CD4-positive, alpha-beta memory T cell (primary cell): Measurements from ENCODE around the gene ZNF621. TPM values are rescaled to one million over a fixed set of nuclear protein-coding genes. Genes with fewer than 3 reads are reported as not detected.
A peak's percentile ranks its signal among the peaks of the same experiment; 100 is the strongest.

Experiments
- CTCF ChIA-PET: fragments of 350-600 bp; sonication (Branson Sonifier 250); formaldehyde crosslinking; loops from one replicate; lab custom pipeline; 2021; ENCODE audit warnings: inconsistent platforms; ENCODE audit not compliant: partially characterized antibody; lab: Charles Lee
- POLR2A ChIA-PET: fragments of 350-600 bp; sonication (Branson Sonifier 250); formaldehyde crosslinking; loops from one replicate; lab custom pipeline; 2021; ENCODE audit not compliant: partially characterized antibody; lab: Charles Lee
- DNase-seq, 5 donors: peaks; one replicate each; pipeline versions ENCODE4 v3.0.0 to v3.0.0-alpha.2; 2020 to 2022; ENCODE audit warnings: mixed read lengths in 1 of 5
- H3K27ac ChIP-seq: one replicate; pipeline ENCODE4 v1.7.0; 2013; ENCODE audit warnings: low read depth, low read length
- H3K27me3 ChIP-seq: 2 replicates; pipeline ENCODE4 v1.7.0; 2013; ENCODE audit warnings: mild to moderate bottlenecking, low read length, moderate library complexity; ENCODE audit not compliant: insufficient read depth
- H3K36me3 ChIP-seq: 2 replicates; pipeline ENCODE4 v1.7.0; 2013; ENCODE audit warnings: mild to moderate bottlenecking, low read length, moderate library complexity; ENCODE audit not compliant: insufficient read depth
- H3K4me1 ChIP-seq: 2 replicates; pipeline ENCODE4 v1.7.0; 2013; ENCODE audit warnings: mild to moderate bottlenecking, low read length, moderate library complexity; ENCODE audit not compliant: insufficient read depth
- H3K4me3 ChIP-seq, 2 donors: one replicate each; pipeline ENCODE4 v1.7.0; 2013; ENCODE audit warnings: low read length in 2 of 2, mild to moderate bottlenecking in 1 of 2
- H3K9me3 ChIP-seq, 2 donors: one replicate each; pipeline ENCODE4 v1.7.0; 2013; ENCODE audit warnings: low read length in 2 of 2, control low read depth in 1 of 2; ENCODE audit not compliant: control insufficient read depth in 1 of 2
- H3K27ac Mint-ChIP-seq, 7 donors: one replicate each; pipeline ENCODE4 v1.8.0; 2020 to 2021; ENCODE audit warnings: mixed read lengths in 7 of 7, mild to moderate bottlenecking in 6 of 7, inconsistent platforms in 3 of 7, moderate library complexity in 3 of 7
- H3K27me3 Mint-ChIP-seq, 2 donors: one replicate each; pipeline ENCODE4 v1.8.0; 2020 to 2021; ENCODE audit warnings: mixed read lengths in 2 of 2
- H3K36me3 Mint-ChIP-seq, 2 donors: one replicate each; pipeline ENCODE4 v1.8.0; 2020 to 2021; ENCODE audit warnings: mixed read lengths in 2 of 2, inconsistent platforms in 1 of 2, mild to moderate bottlenecking in 1 of 2
- H3K4me1 Mint-ChIP-seq, 4 donors: one replicate each; pipeline ENCODE4 v1.8.0; 2020 to 2021; ENCODE audit warnings: mixed read lengths in 4 of 4, mild to moderate bottlenecking in 1 of 4
- H3K4me3 Mint-ChIP-seq, 8 donors: one replicate each; pipeline ENCODE4 v1.8.0; 2020 to 2021; ENCODE audit warnings: mixed read lengths in 8 of 8, mild to moderate bottlenecking in 7 of 8, moderate library complexity in 6 of 8, inconsistent platforms in 3 of 8
- H3K9me3 Mint-ChIP-seq, 8 donors: one replicate each; pipeline ENCODE4 v1.8.0; 2020 to 2021; ENCODE audit warnings: mixed read lengths in 8 of 8, mild to moderate bottlenecking in 5 of 8, inconsistent platforms in 3 of 8, moderate library complexity in 1 of 8
- intact Hi-C: fragments of 100-400 bp; cut with micrococcal nuclease; formaldehyde crosslinking; loops from one replicate; pipeline ENCODE4 v1.15.1; 2023
- polyA plus RNA-seq, 2 donors: library from polyadenylated mRNA; unstranded; fragments of 300-500 nt; fragmentation: Illumina TruSeq; gene quantifications; one replicate each; pipeline ENCODE4 v1.2.3, GENCODE V29; 2021
- total RNA-seq, 2 experiments: library from RNA; stranded (reverse); gene quantifications; one replicate each; pipeline ENCODE4 v1.2.3, GENCODE V29; 2021

Gene ZNF621
- total and polyA plus RNA-seq, 4 experiments from 2014 or later, result 1.6 to 27.4 (median 13.8) TPM

DNA sequence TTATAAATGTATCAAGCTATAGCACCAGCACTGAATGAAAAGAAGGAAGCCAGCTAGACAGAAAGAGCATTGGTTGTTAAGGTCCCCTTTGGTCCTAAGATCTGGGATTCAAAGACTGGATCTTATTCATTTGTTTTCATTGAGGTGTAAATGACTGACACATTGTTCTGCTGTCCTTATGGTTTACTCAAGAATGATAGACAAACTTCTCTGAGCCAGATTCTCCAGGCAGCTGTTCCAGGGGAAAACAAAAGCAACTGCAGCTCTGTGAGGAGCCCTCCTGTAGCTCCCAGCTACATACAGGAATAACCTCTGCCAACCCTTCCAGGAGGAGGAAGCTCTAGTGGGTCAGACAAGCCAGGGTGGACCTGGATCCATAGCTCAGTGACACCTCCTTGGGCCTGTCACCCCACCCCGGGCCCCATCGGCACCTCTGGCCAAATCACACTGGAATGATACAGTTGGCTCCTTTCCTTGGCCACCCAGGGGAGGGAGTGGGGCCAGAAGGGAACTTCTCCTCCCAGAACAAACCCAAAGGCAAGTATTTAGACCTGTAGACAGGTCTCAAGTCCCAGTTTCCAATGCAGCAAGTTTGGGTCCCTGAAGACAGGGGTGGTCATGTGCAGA, 57.8 kb downstream of the ZNF621 start:
- H3K9me3 ChIP-seq, result no peaks in the 10 kb centered on the region
- intact Hi-C loops, result no loop called here
- POLR2A ChIA-PET, result no interaction called here
- H3K36me3 ChIP-seq, result no peaks in the 10 kb centered on the region
- no peak overlapping the region for H3K27ac ChIP-seq
- H3K9me3 Mint-ChIP-seq, result no peaks in the 10 kb centered on the region
- no peak overlapping the region for H3K4me3 Mint-ChIP-seq
- no peaks in the 10 kb centered on the region for H3K4me1 ChIP-seq
- peaks cover 0 to 1% (median 0%) of the 10 kb centered on the region in 4 donors for H3K4me1 Mint-ChIP-seq
- DNase-seq, result no peak
- no peak overlapping the region for H3K4me3 ChIP-seq
- H3K27me3 ChIP-seq, result no peaks in the 10 kb centered on the region
- peak overlapping the region in 1 of 7 donors; percentile 50 for H3K27ac Mint-ChIP-seq
- CTCF ChIA-PET, result interaction anchor here (0.9 to 9.1 kb wide), 13 partner anchors 8 to 1520 kb away, joined by 3 to 141 read pairs (median 3); no protein-coding TSS in a partner anchor
- no peaks in the 10 kb centered on the region for H3K36me3 Mint-ChIP-seq
- H3K27me3 Mint-ChIP-seq, result peaks cover 5 to 10% of the 10 kb centered on the region in 2 donors

DNA sequence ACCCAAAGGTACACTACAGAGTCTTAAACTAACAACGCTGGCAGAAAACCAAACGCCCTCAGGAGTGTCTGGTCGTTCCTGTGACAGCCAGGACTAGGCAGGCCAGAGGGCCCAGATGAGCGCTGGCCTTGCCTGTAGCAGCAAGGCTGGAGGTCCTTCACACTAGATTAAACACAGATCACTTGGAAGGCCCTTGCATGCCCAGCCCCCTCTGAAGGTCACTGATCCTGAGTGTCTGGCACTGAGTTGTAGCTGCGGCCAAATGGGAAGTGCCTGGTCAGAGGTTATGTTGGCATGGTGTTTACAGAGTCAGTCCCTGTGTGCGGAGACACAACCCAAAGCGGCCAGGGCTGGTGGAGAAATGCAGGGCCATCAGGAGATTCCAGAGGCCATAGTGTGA, 58.9 kb downstream of the ZNF621 start:
- H3K4me1 Mint-ChIP-seq, result peaks cover 0 to 1% (median 0%) of the 10 kb centered on the region in 4 donors
- Histone ChIP-seq H3K9me3 (no peaks in the 10 kb centered on the region), H3K36me3 (no peaks in the 10 kb centered on the region), H3K4me1 (no peaks in the 10 kb centered on the region), H3K27me3 (no peaks in the 10 kb centered on the region), H3K27ac (no peak overlapping the region), H3K4me3 (no peak overlapping the region)
- no peaks in the 10 kb centered on the region for H3K9me3 Mint-ChIP-seq
- no peaks in the 10 kb centered on the region for H3K36me3 Mint-ChIP-seq
- ChIA-PET POLR2A (no interaction called here), CTCF (interaction anchor here (0.7 to 9.1 kb wide), 9 partner anchors 9 to 1515 kb away, joined by 3 to 141 read pairs (median 10); no protein-coding TSS in a partner anchor)
- peak in 1 of 5 donors; percentile 17 for DNase-seq
- H3K27ac Mint-ChIP-seq, result no peak overlapping the region
- H3K4me3 Mint-ChIP-seq, result no peak overlapping the region
- H3K27me3 Mint-ChIP-seq, result peaks cover 5 to 12% of the 10 kb centered on the region in 2 donors
- intact Hi-C loops, result loop anchor here (1.0 kb wide), 1 partner anchor 256 kb away; no protein-coding TSS in a partner anchor

DNA sequence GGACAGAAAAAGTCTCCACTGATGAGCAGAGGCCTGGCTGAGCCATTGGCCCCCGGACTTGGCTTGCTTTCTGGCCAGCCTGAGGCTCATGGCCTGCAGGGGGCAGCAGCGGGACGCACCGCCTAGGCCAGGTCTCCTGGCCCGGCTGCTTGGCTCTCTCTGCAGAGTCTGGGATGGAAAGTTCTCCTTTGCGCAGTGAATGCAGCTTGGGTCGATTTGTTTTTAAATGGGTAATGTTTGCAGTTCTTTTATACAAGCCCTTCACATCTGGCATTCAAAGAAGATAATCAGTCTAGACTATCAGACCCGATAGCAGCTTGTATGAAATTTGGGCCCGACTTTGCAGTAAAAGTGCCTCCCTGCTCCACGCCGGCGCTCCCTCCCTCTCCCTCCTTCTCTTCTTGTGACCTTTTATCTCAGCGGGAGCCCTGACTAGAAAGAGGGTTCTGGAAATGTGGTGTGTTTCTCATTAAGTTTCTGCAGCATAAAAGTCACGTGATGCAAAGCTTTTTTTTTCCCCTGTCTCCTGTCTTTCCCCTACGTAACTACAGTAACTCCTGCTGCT, 59.9 kb downstream of the ZNF621 start:
- no peaks in the 10 kb centered on the region for H3K36me3 Mint-ChIP-seq
- no peaks in the 10 kb centered on the region for H3K4me1 ChIP-seq

DNA sequence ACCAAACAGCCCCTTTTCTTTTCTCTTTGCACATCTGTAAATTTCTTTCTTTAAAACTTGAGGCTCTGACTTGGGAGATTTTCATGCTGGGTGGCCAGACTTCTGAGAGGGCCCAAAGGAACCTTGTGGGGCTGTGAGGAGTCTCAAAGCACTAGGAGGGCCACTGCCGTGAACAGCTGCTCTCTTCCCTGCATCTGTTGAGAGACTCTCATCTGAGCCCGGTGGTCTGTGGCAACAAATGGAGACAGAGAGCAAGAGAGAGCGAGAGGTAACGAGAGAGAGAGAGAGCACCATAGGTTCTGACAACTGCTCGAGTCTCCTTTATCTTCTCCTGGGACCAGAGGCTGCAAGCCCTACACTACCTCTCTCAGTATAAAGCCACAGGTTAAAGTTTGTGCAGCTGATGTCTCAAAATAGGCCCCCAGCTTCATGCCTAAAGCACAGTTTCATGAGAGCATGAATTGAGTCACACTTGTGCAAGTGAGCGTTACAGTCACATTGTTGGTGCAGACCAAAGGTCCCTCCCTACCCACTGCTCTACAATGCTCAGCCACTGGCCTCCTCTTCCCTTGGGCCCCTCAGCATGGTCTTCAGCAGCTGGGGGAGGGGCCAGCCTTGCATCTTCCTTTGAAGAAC, 60.7 kb downstream of the ZNF621 start:
- H3K4me1 Mint-ChIP-seq, result no peaks in the 10 kb centered on the region
- peaks cover under 1 to 9% of the 10 kb centered on the region in 2 donors for H3K27me3 Mint-ChIP-seq
- CTCF ChIA-PET, result interaction anchor here (0.7 to 9.1 kb wide), 14 partner anchors 8 to 1606 kb away, joined by 3 to 141 read pairs (median 4); partner anchors contain the start of gene ZNF620
- H3K4me3 Mint-ChIP-seq, result no peak overlapping the region
- no peak overlapping the region for H3K27ac Mint-ChIP-seq
- intact Hi-C loops, result no loop called here
- Histone ChIP-seq H3K4me1 (no peaks in the 10 kb centered on the region), H3K9me3 (no peaks in the 10 kb centered on the region), H3K36me3 (no peaks in the 10 kb centered on the region), H3K27me3 (no peaks in the 10 kb centered on the region), H3K27ac (no peak overlapping the region), H3K4me3 (no peak overlapping the region)
- H3K36me3 Mint-ChIP-seq, result no peaks in the 10 kb centered on the region
- H3K9me3 Mint-ChIP-seq, result no peaks in the 10 kb centered on the region
- no peak for DNase-seq
- POLR2A ChIA-PET, result no interaction called here

More for the DNA sequence above, 59.9 kb downstream of the ZNF621 start:
- H3K27me3 ChIP-seq, result no peaks in the 10 kb centered on the region
- POLR2A ChIA-PET, result no interaction called here
- H3K9me3 Mint-ChIP-seq, result no peaks in the 10 kb centered on the region
- H3K27ac Mint-ChIP-seq, result peak overlapping the region in 1 of 7 donors; percentile 26
- H3K4me3 ChIP-seq, result no peak overlapping the region
- H3K9me3 ChIP-seq, result no peaks in the 10 kb centered on the region
- no peaks in the 10 kb centered on the region for H3K36me3 ChIP-seq
- H3K27me3 Mint-ChIP-seq, result peaks cover 3 to 14% of the 10 kb centered on the region in 2 donors
- no peak overlapping the region for H3K27ac ChIP-seq
- DNase-seq, result peak; percentile 48 to 70 (median 57)
- no peak overlapping the region for H3K4me3 Mint-ChIP-seq
- CTCF ChIA-PET, result interaction anchor here (0.5 to 9.1 kb wide), 17 partner anchors 8 to 1606 kb away, joined by 3 to 141 read pairs (median 4); partner anchors contain the start of gene ZNF620
- peaks cover 0 to 1% (median 0%) of the 10 kb centered on the region in 4 donors for H3K4me1 Mint-ChIP-seq
- intact Hi-C loops, result loop anchor here (1.0 kb wide), 1 partner anchor 257 kb away; no protein-coding TSS in a partner anchor

DNA sequence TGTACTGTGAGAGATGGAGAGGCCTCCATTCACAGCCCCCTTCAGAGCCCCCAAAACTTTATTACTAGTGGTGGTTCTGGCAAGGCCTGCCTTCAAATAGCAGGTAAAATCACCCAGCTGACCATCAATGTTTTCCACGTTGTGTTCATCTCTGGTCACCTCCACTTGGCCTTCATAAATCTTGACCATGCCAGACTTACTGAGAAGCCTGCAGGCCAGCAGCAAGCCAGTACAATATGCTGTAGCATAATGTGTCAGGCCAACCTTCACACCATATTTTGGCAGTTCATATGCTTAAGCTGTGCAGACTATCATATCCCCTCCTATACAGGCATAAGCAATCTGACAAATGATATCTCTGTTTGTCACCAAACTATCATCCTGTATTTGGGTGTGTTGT, 62.1 kb downstream of the ZNF621 start:
- Mint-ChIP-seq H3K27me3 (peaks cover 4 to 13% of the 10 kb centered on the region in 2 donors), H3K36me3 (no peaks in the 10 kb centered on the region), H3K27ac (no peak overlapping the region), H3K4me3 (no peak overlapping the region), H3K9me3 (no peaks in the 10 kb centered on the region), H3K4me1 (no peaks in the 10 kb centered on the region)
- no peak for DNase-seq
- Histone ChIP-seq H3K4me1 (no peaks in the 10 kb centered on the region), H3K36me3 (no peaks in the 10 kb centered on the region), H3K27me3 (no peaks in the 10 kb centered on the region), H3K9me3 (no peaks in the 10 kb centered on the region), H3K27ac (no peak overlapping the region), H3K4me3 (no peak overlapping the region)
- POLR2A ChIA-PET, result no interaction called here
- intact Hi-C loops, result no loop called here
- CTCF ChIA-PET, result interaction anchor here (0.9 to 9.1 kb wide), 9 partner anchors 10 to 1295 kb away, joined by 3 to 141 read pairs (median 6); no protein-coding TSS in a partner anchor

DNA sequence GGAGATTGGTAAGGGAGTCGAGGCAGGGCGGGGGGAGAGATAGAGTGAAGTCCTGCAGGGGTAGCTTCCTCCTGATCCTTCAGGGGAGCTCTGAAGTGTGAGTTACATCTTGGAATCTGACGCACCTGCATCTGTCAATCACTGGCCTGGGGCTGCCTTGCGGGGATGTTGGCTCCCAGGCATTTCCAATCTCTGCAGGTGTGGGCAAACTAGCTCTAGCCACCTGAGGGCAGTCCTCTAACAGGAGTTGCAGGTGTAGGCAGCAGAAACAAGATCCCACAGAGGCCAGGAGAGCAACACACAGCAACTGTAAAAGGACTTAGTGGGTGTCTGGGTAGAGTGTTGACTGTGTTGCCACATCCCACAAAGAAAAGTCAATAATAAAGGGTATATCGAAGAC, 63.6 kb downstream of the ZNF621 start:
- CTCF ChIA-PET, result interaction anchor here (9.1 kb wide), 1 partner anchor 1293 kb away, joined by 141 read pairs; no protein-coding TSS in a partner anchor
- no peaks in the 10 kb centered on the region for H3K9me3 Mint-ChIP-seq

More for the DNA sequence above, 63.6 kb downstream of the ZNF621 start:
- H3K36me3 Mint-ChIP-seq, result no peaks in the 10 kb centered on the region
- Histone ChIP-seq H3K36me3 (no peaks in the 10 kb centered on the region), H3K4me1 (no peaks in the 10 kb centered on the region), H3K27me3 (no peaks in the 10 kb centered on the region), H3K27ac (no peak overlapping the region), H3K9me3 (no peaks in the 10 kb centered on the region), H3K4me3 (no peak overlapping the region)
- POLR2A ChIA-PET, result no interaction called here
- DNase-seq, result no peak
- intact Hi-C loops, result no loop called here
- H3K4me1 Mint-ChIP-seq, result no peaks in the 10 kb centered on the region
- peaks cover 9 to 17% of the 10 kb centered on the region in 2 donors for H3K27me3 Mint-ChIP-seq
- no peak overlapping the region for H3K4me3 Mint-ChIP-seq
- H3K27ac Mint-ChIP-seq, result peak overlapping the region in 1 of 7 donors; percentile 30
